ENCODE results near the gene NRXN2. TPM values are rescaled to one million over a fixed set of nuclear protein-coding genes. Genes with fewer than 3 reads are reported as not detected.

The NRXN2 gene
- polyA plus RNA-seq, 4 donors: 15.1 to 55.2 (median 18.8) TPM

DNA sequence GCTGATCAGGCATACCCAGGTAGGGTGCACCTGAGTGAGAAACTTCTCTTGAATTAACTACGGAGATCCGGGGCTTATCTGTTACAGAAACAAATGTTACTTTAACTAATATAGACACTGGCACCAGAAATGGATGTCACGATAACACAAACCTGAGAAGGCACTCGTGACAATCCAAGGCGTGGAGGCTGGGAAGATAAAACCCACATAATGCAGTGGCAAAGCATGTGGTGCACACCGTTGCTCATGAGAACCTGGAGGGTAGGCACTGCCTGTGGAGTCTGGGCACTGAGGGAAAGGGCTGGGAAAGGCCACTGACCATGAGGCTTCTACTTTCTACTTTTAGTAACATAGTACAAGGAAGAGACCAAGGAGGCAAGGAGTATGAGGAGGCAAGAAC is 109.3 kb downstream of the NRXN2 start:
- no peak for DNase-seq (ENCODE audit: low read depth in 4 of 4, low spot score in 3 of 4)

DNA sequence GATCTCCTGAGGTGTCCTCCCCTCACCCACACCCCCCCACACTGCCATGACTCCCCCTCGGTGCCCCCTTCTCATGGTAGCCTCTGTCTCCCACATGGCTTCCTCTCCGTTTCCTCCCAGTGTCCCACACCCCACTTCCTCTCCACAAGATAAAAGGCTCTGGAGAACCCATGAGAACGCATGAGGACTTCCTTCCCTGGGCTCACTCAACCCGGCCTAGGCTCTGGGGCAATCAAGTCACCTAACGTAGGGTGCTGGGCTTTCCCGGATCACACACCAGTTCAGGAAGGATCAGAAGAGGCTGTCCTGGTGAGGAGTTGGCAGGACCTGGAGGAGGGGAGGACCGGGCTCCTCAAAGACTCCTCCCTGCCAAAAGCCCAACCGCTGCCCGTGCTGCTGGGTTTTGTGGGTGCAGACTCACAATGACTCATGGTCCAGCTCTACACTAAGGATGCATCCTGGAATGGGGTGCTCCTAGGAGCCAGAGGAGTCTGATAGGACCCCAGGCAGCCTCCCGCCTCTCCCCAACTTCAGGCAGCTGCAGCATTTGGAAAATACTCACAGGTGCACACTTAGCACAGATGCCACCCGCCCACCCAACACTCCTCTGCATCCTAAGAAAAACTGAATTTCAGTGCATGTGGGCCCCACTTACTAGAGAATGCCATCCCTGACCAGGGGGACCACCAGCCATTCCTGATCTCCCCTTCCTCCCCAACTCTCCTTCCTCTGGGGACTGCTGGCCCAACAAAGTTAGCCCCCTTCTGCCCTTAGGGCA is 110.9 kb downstream of the NRXN2 start:
- DNase-seq (ENCODE audit: low read depth in 4 of 4, low spot score in 3 of 4): no peak

DNA sequence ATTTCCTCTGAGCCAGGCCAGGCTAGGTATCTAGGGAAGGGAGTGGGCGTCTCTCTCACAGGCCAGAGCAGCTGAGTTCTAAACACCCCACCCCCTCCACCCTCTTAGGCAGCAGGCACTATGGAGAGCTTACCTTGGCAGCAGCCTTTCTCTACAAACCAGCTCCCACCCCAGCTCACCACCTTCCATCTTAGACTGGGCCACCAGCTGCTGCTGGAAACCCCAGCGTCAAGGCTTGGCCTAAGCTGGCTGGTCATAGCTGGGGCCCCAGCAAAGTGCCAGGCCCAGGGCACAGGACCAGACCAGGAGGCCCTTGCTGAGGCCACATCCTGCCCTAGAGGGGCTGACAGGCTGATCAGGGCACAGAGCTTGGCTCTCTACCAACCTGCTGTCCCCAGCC is 111.8 kb downstream of the NRXN2 start:
- no peak for DNase-seq (ENCODE audit: low read depth in 4 of 4, low spot score in 3 of 4)

DNA sequence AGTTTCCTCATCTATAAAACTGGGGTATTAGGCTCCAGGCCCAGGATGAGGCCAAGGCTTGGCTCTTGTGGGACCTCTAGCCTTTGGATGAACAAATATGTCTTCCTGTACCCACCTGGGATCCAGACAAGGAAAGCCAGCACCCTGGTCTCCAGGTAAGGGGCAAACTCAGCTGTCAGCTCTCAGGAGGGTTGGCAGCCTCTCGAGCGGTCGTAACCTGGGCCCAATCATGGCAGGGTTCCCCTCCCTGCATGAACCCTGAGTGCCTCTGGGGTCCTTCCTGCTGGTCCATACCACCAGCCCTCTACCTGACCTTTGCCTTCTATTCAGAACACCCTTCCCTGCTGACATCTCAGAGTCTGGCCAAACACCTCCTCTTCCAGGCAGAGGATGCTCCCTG is 112.4 kb downstream of the NRXN2 start:
- no peak for DNase-seq (ENCODE audit: low read depth in 4 of 4, low spot score in 3 of 4)

DNA sequence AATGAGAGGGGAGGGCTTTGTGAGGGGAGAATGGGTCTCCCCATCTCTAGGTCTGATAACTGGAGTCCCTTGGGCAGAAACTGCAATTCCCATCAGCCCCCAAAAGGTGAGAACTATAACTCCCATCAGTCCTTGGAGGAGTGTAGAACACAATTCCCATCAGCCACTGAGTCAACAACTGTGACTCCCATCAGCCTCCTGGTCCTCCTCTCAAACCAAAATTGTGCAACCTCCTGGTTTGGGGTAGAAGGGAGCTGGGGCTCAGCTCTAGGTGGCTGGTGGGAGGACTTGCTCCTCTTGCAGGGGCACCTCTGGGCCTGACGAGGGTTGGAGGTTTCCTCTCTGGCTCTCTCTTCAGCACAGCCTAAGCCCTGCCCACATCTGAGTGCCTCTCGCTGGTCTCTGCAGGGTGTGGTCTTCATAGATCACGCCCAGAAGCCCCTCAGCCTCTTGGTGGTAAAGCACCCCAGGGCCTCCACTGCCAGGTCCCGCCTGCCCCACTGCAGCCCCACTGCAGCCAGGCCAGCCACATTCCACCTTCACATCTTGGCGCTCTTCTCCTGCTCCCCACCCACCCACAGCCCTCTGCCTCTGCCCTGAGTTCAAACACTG is 113.5 kb downstream of the NRXN2 start:
- DNase-seq (ENCODE audit: low read depth in 4 of 4, low spot score in 3 of 4): no peak

DNA sequence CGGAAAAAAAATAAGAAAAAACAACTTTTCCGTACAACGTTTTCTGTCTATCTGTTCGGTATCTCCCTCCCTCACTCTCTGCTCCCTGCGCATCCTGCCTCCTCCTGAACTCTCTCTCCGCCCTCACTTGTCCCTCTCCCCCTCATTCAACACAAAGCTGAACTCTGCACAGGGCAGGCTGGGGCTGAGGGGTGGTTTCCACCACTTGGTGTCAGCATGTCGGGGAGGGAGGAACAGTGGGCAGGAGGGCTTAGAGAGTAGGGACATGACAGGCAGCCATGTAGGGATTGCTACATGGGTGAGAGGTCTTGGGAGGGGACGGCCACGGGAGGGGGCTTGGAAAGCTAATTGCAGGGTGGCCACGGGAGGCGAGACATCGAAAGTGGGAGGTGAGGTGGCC is 114.4 kb downstream of the NRXN2 start:
- DNase-seq (ENCODE audit: low read depth in 4 of 4, low spot score in 3 of 4): no peak

DNA sequence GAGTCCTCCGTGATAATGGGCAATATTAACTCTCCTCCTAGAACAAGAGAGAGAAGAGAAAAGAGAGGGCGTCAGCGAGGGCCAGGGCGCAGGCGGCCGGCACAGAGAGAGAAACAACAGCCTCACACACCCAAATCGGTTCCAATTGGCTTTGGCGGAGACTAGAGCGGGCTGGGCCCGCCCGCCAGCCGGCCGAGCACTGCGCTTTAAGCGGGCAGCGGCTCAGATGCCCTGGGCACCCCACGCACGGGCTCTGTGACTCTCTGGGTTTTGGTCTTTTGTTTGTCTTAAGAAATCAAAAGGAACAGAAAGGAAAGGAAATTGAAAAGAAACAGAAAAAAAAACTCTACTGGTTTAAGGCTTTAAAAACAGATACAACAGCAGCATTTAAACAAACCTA is 115.0 kb downstream of the NRXN2 start:
- no peak for DNase-seq (ENCODE audit: low read depth in 4 of 4, low spot score in 3 of 4)

DNA sequence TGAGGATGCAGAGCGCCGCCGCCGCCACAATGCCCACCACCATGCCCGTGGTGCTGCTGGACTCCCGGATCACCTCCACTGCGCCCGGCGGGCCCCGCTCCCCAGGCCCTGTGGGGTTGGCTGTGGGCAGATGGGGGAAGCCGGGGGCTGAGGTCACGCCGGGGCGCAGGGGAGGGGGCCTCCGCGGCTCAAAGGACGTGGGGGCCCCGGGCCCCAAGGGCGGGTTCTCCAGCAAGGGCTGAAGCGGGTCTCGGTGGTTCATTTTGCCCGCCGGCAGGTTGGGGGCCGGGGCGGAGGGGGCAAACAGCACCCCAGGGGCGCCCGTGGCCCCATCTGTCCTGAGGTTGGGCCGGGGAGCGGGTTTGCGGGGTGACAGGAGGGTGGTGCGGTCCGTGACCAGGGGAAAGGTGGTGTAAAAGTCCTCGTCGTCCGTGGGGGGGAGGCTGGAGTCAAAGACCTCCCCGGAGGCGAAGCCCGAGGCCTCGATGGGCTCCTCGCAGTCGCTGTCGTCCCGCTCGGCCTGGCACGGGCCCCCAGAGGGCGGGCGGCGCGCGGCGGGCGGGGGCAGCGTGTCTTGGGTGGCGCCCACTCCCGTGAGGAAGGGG is 115.5 kb downstream of the NRXN2 start:
- DNase-seq (ENCODE audit: low read depth in 4 of 4, low spot score in 3 of 4): no peak

DNA sequence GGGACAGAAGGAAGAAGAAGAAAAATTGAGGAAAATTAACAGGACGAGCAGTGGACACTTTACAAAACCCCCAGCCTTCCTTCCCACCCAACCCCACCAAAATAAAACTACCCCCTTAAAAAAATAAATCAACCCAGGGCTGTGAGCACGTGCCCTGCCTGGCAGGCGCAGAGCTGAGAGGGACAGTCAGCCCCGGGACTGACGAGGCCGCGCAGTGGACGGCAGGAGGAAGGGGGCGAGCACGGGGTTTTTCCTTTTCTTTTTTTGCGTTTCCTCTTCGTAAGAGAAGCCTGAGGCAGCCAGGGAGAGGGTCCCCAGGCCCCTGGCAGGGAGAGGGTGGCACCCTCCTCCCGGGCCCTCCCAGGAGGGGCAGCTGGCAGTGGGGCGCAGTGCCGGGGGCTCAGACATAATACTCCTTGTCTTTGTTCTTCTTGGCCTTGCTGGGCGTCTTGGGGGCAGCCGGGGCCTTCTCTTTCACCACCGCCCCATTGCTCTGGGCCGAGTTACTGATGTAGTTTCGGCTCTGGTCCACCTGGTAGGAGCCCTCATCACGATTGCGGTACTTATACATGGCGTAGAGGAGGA is 116.1 kb downstream of the NRXN2 start:
- DNase-seq (ENCODE audit: low read depth in 4 of 4, low spot score in 3 of 4): no peak

DNA sequence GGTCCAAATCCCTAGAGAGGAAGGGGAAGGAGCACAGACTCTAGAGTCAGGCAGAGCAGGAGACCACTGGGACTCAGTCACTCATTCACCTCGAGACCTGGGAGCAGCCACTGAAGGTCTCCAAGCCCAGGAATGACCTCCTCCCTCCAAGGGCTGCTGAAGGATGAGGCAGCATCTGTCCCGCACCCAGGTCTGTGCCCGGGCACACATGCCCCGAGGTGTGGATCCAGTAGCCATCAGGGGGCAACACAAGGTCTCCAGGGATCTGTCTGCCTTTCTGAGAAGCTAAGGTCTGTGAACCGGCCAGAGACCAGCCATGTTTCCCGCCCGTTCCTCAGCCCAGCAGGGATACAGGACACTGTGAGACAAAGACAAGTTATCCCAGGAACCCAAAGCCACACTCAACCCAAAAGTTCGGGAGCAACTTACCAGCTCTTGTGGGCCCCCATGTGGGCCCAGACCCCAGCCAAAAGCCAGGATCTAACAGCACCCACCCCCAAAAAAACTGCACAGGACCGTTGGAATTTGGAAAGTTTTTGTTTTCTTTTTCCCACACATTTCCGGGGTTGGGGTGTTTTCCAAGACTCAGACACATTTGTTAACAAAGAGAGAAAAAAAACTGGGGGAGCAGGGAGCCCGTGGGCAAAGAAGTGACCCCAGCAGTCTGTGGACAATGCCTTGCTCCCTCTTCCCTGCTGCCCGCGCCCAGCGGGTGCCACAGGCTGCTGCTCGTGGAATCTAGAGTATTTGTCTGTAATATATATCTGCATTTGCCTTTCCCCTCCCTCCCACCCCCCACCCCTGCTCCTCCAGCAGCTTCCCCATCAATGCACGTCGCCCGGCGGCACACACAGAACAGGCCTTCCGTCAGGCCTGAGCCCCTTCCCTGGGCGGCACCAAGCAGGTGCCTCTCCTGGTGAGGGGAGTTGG is 117.1 kb downstream of the NRXN2 start:
- DNase-seq (ENCODE audit: low read depth in 4 of 4, low spot score in 3 of 4): no peak

DNA sequence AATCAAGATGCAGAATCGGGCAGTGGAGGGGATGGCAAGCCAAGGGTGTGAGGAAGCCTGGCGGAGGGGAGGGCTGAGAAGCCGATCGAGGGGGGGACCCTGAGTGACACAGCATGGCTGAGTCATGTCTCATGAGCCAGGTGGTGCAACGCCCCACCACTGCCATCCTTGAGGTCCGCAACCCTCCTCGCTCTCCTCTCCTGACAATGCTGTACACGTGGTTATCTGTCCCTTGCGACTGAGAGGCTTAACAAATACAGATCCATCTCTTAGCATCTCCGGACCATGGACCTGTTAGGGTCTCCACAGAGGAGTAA is 117.8 kb downstream of the NRXN2 start:
- DNase-seq (ENCODE audit: low read depth in 4 of 4, low spot score in 3 of 4): no peak

DNA sequence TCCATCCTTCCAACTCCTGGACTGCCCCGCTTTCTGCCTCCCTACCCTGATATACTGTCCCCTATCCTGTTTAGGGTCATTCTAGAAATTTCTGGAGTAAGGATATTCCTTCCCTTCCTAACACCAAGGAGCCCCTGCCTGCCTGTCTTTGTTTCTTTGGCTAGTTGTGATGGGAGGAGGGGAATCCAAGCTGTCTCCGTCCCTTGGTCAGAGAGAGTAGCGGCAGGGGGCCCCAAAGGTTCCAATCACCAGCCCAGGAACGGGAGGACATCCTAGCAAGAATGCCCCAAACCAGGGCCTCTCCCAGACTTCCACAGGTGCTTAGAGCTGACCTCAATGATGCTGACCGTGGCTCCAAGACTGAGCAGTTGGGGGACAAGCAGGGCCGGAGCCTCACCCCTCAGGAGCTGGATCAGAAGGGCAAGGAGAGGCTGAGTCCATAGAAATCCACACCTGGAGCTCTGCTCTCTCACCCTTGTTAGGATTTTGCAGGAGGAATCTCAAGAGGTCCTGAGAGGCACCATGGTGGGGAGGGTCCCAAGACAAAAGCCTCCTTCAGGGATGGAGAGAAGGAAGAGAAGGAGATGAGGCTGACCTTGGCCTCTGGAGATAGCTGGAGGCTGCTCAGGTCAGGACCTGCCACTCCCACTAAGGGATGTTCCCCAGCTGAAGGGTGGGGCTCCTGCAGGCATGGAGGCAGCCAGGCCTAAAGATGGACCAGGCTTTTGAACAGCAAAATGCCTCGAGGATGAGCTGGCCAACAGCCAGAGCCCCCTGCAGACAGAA is 118.3 kb downstream of the NRXN2 start:
- DNase-seq (ENCODE audit: low read depth in 4 of 4, low spot score in 3 of 4): no peak

DNA sequence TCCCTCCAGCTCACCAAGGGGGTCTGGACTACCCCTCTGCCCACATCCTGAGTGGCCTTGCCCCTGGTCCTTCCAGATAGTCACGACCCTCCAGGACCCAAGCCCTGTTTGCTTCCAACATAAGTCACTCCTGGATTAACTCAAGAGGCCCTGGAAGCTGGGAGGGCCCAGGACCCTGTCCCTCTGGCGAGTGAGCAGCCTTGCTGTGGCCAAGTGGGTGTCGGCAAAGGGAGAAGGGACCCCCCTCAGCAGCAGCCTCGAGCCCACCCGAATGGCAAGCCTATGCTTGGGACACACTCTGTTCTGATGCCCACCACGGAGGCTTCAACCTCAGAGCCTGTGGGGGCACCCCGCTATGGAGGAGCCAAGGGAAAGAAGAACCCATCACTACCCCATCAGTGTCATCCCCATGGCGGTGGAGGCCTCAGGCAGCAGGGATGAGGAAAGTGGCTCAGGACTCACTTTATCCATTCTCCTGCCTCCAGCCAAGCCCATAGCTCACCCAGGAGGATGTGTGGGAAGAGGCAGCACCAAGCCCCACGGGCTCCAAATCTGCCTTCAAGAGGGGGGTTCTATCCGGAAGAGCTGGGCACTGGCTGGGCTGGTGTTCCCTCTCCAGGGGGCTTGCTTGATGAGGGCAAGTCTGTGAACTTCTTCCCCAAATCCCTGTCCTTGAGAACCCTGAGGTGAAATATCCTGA is 119.4 kb downstream of the NRXN2 start:
- no peak for DNase-seq (ENCODE audit: low read depth in 4 of 4, low spot score in 3 of 4)

DNA sequence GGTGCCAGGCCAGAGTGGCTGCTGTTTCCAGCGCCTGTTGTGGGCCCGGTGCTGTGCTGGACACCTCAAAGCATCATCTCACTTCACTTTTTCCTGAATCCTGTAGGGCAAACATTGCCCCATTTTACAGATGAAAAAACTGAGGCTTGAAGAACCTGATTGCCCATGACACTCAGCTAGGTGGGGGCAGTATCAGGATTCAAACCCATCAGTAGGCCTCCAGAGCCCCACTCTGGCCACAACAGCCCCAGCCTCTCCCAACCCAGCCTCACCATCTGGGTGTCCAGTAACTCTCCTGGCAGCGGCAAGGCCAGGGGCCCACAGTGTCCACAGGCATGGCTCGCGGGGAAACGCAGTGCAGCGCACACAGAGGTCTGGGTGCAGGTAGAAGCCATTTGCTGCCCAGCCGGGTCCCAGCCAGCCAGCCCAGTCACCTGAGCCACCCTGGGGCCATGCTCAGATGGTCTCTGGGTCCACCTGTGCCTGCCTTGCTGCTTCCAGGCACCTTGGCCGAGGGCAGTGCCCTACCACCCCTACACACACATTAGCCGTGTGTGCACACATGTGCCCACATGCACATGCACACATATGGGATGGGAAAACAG is 120.4 kb downstream of the NRXN2 start:
- DNase-seq (ENCODE audit: low read depth in 4 of 4, low spot score in 3 of 4): no peak

DNA sequence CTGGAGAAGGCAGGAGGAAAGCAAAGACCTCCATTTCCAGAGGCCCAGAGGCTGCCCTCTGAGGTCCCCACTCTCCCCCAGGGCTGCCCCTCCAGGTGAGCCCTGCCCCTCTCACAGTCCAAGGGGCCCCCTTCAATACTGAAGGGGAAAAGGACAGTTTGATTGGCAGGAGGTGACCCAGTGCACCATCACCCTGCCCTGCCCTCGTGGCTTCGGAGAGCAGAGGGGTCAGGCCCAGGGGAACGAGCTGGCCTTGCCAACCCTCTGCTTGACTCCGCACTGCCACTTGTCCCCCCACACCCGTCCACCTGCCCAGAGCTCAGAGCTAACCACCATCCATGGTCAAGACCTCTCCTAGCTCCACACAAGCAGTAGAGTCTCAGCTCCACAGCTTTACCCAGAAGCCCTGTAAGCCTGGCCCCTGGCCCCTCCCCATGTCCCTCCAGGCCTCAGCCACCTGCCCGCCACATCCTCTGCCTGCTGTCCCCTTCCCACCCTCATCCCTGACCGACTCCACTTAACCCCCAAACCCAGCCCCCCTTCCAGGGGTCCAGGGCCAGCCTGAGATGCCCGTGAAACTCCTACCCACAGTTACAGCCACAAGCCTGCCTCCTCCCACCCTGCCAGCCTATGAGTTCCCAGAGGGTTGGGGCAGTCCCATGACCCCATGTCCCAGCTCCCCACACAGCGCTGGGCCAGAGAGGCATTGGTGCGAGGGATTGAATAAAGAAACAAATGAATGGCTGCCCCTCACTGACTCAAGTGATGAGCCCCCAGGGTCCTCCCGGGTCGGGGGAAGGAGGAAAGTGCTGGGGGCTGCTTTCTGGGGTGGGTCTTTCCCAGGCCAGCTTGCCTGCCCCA is 121.2 kb downstream of the NRXN2 start:
- no peak for DNase-seq (ENCODE audit: low read depth in 4 of 4, low spot score in 3 of 4)

DNA sequence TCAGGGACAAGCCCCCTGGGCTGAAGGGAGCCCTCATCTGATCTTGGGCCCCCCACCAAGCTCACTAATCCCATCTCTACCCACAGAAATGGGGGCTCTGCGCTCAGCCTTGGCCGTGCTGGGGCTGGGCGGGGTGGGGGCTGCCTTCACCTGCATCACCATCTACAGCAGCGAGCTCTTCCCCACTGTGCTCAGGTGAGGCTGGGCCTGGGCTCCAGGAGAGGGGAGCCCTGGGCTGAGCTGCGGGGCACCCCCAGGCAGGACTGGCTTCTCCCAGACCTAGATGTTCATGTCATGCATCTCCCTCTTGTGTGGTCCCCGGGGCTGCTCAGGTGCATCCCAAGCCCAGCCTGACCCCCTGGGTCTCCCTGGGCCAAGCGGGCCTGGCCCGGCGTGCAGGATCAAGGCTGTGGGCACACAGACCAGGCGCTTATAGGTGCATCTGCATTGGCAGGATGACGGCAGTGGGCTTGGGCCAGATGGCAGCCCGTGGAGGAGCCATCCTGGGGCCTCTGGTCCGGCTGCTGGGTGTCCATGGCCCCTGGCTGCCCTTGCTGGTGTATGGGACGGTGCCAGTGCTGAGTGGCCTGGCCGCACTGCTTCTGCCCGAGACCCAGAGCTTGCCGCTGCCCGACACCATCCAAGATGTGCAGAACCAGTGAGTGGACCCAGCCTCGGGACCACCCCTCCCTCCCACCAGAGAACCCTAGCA is 122.6 kb downstream of the NRXN2 start:
- no peak for DNase-seq (ENCODE audit: low read depth in 4 of 4, low spot score in 3 of 4)

DNA sequence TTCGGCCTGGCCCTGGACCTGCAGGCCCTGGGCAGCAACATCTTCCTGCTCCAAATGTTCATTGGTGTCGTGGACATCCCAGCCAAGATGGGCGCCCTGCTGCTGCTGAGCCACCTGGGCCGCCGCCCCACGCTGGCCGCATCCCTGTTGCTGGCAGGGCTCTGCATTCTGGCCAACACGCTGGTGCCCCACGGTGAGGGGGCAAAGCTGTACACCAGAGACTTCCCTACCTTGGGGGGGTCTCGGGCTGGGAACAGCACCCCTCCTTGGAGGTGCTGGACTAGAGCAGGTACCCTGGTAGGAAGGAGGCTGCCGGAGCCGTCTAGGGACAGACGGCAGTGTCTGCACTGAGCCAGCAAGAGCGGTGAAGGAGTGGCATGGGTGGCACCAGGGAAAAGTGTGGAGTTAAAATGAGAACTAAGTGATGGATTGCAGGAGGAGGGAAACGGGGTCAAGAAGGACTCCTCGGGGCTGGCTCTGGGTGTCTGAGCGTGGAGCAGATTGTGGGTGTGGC is 123.2 kb downstream of the NRXN2 start:
- DNase-seq (ENCODE audit: low read depth in 4 of 4, low spot score in 3 of 4): no peak

Measured in left renal pelvis (tissue), 4 donors.